Measurements from ENCODE around the gene IFI44L.

IFI44L gene

GRCh38 chr1:78645723-78646122 lies 25.5 kb downstream of the IFI44L start:
- no peak for DNase-seq

DNA sequence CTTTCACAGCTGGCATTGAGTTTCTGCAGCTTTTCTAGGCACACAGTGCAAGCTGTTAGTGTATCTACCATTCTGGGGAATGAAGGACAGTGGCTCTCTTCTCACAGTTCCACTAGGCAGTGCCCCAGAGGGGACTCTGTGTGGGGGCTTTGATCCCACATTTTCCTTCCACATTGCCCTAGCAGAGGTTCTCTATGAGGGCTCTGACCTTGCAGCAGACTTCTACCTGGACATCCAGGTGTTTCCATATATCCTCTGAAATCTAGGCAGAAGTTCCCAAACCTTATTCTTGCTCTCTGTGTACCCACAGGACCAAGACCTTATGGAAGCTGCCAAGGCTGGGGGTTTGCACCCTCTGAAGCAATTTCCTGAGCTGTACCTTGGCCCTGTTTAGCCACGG lies 27.0 kb downstream of the IFI44L start:
- DNase-seq: no peak

DNA sequence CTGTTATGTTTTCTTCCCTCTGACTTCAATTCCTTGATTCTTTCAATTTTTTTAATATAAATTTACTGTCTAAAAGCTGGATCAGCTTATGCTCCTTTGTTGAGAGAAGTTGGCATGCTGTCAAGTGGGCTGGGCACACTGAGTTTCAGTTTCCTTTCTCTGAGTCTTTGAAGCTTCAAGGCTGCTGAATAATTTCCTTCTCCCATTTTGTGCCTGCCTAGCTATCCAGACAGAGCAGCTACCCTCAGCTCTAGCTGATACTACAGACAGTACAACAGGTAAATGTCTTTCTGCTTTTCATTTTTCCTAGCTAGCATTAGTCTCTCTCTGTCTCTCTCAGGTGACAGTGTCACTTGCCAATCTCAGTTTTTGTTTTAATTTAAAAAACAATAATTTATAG lies 29.4 kb downstream of the IFI44L start, which contains the start of gene IFI44:
TSS of gene IFI44 (plus strand) at position 204 of the 400 bp plus-strand sequence. CDS start 365 bp downstream, outside the sequence.
- peak; percentile 86 for DNase-seq

DNA sequence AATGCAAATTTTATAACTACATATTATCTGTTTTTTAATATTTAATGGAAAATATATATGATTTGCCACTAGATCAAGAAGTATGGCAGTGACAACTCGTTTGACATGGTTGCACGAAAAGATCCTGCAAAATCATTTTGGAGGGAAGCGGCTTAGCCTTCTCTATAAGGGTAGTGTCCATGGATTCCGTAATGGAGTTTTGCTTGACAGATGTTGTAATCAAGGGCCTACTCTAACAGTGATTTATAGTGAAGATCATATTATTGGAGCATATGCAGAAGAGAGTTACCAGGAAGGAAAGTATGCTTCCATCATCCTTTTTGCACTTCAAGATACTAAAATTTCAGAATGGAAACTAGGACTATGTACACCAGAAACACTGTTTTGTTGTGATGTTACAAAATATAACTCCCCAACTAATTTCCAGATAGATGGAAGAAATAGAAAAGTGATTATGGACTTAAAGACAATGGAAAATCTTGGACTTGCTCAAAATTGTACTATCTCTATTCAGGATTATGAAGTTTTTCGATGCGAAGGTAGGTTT lies 29.9 kb downstream of the IFI44L start:
- DNase-seq: peak; percentile 26

- peak; percentile 74 for DNase-seq
Observed at GRCh38 chr1:78651241-78651640, 31.0 kb downstream of the IFI44L start.

DNA sequence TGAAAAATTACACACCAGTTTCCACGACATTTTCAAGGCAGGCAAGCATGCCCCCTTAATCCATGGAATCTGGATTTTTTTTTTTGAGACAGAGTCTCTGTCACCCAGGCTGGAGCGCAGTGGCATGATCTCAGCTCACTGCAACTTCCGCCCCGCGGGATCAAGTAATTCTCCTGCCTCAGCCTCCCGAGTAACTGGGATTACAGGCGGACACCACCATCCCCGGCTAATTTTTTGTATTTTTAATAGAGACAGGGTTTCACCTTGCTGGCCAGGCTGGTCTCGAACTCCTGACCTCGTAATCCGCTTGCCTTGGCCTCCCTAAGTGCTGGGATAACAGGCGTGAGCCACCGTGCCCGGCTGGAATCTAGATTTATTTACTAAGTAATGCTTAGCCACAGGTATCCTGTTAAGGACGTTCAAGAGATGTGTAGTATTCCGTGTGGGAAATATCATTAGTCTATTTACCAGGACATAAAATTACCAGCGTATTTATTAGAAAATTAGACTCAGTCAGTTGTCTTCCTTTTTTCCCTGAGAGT lies 31.8 kb downstream of the IFI44L start:
- no peak for DNase-seq

DNA sequence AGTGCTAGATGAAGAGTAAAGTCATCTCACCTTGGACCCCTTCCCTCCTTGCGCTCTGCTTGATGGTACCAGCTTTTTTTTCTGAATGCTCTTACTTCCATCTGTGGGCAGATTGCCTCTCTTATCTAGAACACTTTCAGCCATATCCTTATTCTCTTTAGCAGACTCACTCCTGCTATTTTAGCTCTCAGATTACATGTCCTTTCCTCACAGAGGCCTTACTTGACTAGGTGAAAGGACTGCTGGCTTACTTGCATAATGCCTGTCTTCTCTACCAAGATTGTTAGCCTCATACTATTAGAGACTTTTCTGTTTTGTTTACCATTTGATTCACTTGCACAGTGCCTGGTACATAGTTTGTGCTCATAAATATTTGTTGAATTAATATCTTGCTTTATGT lies 38.7 kb downstream of the IFI44L start:
- DNase-seq: no peak

DNA sequence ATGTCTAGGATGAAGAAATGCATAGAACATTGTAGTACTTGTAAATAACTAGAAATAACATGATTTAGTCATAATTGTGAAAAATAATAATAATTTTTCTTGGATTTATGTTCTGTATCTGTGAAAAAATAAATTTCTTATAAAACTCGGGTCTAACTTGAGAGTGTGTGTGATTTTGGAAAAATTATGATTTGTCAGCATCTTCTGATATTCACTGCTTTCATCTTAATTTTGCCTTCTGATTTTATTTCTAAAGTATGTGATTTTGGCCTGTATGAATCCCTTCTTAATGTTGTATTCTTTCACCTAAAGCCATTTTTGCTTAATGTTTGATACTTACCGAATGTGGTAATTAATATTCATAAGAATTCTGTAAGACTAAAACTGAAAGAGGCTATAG lies 43.7 kb downstream of the IFI44L start:
- DNase-seq: no peak

DNA sequence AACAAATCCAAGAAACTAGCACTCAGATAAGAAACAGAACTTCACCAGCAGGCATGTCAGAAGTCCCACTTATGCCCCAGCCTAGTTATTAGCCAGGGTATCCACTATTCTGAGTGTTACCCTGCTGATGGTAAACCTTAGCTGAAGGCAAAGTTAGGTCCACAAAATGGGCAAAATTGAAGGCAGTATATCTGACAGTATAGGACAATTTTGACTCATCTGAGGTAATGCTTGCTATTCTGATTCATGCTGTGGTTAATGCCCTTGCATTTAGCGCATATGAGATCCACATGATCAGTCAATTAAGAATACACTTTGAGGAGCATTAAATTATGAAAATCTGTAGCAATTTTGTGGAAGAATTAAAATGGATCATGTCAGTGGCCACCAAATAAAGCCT lies 44.5 kb downstream of the IFI44L start:
- DNase-seq: peak; percentile 24

DNA sequence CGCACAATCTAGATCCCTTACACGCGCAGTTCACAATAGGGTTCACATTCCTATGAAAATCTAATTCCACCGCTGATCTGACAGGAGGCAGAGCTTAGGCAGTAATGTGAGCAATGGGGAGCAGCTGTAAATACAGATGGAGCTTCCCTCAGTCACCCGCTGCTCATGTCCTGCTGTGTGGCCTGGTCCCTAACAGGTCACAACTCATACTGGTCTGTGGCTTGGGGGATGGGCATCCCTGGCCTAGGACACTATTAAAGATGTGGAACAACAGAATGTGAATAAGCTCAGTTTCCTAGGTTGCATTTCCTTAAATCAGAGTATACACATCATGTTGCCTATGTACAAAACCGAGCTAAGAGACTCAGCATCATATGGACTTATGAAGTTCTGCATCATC lies 45.6 kb downstream of the IFI44L start:
- no peak for DNase-seq

DNA sequence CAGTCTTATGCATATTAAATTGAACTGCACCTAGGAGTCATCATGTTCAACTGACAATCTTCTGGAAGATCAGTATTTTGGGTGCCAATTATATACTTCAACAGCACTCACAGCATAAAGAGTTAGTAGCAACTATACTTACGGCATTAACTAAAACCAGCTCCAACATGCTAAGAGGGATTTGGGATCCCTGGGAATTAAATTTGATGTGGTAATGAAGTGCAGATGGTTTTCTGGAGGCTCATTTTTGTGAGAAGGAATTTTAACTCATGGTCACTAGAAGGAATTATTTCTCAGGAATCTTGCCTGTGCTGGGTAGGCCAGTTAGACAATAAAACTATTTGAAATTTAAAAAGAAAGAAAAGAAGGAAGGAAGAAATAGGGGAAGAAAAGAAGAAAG lies 47.7 kb downstream of the IFI44L start:
- DNase-seq: no peak

- DNase-seq: no peak
Observed at GRCh38 chr1:78668427-78668826, 48.2 kb downstream of the IFI44L start.

DNA sequence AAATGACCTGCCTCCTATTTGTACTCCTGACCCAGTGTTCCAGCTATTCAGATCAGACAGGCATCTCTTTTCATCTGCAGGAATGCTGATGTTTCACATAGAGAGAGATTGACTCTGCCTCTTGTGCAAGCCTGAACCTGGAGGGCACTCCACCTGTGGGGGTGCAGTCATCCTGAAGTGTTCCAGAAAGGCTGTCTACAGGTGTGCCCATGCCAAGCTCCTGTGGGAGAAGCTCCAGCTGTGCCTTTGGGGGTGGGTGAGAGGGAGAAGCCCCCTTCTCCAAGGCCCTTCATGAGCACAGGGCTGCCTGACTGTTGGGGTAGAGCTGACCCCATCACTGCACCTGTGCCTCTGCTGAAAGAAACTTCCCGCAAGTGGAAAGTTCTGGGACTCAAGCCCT lies 52.2 kb downstream of the IFI44L start:
- DNase-seq: no peak

DNA sequence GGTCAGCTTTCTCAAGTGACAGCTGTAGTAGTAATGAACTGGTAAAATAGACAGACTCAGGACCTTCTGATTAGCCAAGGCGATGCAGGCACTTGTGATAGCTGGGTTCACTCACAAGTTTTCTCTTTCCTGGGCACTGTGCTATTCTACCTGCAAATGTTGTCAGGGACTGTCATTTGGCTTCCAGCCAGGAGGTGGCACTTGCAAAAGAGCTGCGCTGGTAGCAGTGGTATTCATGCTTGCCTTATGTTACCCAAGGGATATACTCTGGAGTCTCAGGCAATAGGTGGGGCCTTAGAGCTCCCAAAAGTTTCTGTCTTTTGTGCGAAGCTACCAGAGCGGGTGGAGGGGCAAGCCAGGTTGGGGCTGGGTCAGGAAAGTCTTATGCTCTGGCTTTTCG lies 52.9 kb downstream of the IFI44L start:
- no peak for DNase-seq

DNA sequence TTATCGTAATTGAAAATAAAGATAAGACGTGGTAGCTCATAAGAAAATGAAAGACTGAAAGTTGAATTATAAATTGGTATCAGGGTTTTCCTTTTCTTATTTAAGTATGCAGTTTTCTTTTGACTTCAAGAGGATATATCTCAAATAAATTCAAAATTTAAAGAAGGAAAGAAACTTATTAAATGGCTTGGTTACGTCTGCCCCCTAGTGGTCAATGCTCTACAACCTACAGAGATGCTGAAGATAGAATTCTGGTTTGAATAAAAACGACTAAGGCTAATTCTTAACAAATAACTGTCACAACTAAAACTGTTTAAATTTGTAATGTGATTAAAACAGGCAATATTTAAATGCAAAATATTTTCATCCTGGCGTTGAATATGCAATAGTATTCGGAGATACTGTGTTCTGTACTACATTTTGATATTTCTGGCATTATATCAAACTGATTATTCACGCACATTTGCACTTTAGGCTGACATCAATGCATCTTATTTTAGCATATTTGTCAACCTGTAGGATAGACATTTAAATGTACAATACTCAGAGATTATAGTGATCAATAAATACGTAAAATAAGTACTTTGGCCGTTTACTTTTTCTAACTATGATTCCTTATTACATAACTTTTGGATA lies 56.2 kb downstream of the IFI44L start:
- peak; percentile 71 for DNase-seq

- no peak for DNase-seq
Observed at GRCh38 chr1:78676993-78677392, 56.7 kb downstream of the IFI44L start.

GRCh38 chr1:78677788-78678187 lies 57.5 kb downstream of the IFI44L start:
- no peak for DNase-seq

DNA sequence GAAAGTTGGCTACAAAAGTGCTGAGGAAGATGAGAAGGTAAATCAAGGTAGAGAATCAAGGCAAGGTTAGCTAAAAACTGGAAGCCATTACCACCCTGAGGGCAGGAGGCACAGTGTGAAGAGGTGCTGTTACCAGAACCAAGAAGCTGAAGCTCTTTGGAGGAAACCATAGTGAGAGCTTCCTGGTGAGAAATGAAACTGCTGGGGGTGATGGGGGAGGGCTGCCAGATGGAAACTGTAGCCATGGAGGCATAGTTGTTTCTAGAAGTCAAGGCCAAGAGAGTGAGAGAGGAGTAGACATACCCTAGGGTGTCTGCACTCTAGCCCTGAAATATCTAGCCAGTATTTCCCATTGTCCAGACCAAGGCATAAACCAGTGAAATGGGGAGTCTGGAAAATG lies 58.1 kb downstream of the IFI44L start:
- no peak for DNase-seq

GRCh38 chr1:78681265-78681664 lies 61.0 kb downstream of the IFI44L start:
- DNase-seq: no peak

DNA sequence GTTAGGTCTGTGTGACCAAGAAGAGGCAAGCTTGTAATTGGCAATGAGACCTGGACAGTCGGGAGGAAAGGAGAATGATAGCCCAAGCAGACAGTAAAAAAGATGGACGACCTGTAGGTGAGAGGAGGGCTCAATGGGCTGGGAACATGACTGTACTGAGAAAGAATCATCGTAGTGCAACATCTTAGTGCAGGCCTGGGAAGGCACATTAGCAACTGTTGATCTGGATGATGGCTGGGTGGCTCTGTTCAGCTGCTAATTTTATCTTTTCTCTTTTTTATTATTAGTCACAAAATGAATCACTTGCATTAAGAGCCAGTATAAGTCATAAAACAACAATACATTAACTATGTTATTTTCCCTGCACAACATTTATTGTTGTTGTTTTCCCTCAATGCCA lies 62.2 kb downstream of the IFI44L start:
- no peak for DNase-seq

GRCh38 chr1:78683079-78683478 lies 62.8 kb downstream of the IFI44L start:
- no peak for DNase-seq

GRCh38 chr1:78687315-78687714 lies 67.1 kb downstream of the IFI44L start:
- DNase-seq: no peak

DNA sequence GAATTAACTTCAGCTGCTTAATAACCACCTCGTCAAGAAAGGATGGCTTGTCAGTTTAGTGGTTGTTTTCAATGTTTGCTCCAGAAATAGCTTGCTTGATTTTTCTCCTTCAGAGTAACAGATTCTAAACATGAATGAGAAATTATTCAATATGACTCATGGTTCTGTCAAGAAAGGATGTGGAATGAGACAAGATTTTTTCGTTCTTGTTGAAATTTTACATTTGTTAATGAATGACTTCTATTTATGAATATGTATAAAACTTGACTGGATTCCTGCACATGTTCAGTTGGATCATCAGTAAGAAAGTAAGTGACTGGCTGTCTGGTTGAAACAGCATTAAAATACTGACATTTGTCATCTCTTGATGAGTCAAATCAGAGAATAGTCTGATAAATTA lies 67.7 kb downstream of the IFI44L start:
- DNase-seq: peak; percentile 47

DNA sequence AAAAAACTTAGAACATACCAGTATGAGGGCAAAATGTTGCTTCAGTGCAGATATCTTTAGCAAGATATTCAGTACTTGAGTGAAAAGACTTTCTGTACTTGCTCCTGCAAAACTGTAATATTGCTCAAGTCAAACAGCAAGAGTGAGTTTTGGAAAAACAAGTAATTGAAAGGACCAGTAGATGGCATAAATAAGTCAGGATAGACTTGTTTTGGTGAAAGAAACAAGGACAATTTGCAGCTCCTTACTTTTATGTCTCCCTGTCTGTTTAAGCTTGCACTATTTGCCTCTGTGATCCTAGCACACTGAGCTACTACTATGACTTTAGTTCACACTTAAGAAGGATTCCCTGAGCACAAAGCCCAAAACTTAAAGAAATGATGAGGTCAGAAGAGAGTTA lies 68.4 kb downstream of the IFI44L start:
- peak; percentile 68 for DNase-seq

DNA sequence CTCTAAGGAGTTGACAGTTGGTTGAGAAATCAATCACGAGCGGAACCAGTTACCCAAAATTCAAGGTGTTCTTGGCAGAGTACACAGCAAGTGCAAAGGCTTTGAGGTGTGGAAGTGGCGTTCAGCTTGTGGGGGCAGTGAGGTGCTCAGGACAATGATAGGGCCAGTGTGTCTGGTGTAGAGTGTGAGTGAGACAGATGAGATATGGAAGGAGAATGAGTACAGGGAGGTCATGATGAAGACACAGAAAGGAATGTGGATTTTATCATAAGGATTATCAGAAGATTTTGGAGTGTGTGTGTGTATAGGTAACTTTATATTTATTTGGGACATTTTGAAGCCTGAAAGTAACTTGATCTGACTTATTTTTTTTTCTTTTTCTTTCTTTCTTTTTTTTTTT lies 70.3 kb downstream of the IFI44L start:
- DNase-seq: no peak
